ENCODE measurements around the gene PIGB. TPM values are rescaled to one million over a fixed set of nuclear protein-coding genes. Genes with fewer than 3 reads are reported as not detected.
"Not testable (repeated sequence)": the region's sequence is repeated elsewhere in the genome, so short reads cannot be mapped to it uniquely, and the experiment has no call there.

PIGB gene
- 4.8 and 7.1 TPM in 2 replicates for polyA plus RNA-seq (2014; cell fraction: cytosol; rRNA removed)
- 9.8 and 12.9 TPM in 2 replicates for polyA plus RNA-seq (2014; cell fraction: nucleus; rRNA removed)

DNA sequence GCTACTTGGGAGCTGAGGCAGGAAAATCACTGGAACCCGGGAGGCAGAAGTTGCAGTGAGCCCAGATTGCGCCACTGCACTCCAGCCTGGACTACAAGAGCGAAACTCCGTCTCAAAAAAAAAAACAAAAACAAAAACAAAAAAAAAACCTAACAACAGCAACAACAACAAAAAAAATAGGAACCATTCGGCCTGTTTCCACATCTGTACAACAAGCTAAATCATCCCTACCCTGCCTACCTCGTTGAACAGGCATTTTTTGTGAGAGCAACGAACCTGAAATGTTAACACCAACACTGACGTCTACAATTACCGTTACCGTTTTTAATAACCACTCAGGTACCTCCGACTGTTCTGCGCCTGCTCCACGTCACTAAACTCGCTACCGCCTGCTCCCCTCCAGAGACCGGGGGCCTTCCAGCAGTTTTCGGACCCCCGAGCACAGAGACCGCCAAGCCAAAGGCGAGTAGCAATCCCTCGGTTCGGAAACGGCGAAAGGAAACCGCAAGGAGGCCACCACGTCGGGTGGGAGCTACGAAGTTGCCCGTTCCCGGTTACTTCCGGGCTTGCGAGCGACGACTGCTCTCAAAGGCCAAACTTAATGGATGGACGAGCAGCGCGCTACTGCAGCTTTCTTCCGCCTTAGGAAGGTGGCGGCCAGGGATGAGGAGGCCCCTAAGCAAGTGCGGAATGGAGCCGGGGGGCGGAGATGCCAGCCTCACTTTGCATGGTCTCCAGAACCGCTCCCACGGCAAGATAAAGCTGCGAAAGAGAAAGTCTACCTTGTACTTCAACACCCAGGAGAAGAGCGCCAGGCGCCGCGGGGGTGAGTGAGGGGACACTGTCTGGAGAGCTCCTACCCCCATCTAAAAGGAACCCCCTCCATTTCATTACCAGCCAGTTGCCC is at the start of gene PIGB, which contains the start of gene PIGBOS1:
TSS of gene PIGB (plus strand) at position 635 of the 907 bp plus-strand sequence. CDS start at position 664, 29 bp downstream.
TSS of gene PIGBOS1 (minus strand) at position 536 of the 907 bp plus-strand sequence. CDS start 1,331 bp downstream, outside the sequence.
- DNase-seq (ENCODE audit: low spot score), result peak; percentile 90

DNA sequence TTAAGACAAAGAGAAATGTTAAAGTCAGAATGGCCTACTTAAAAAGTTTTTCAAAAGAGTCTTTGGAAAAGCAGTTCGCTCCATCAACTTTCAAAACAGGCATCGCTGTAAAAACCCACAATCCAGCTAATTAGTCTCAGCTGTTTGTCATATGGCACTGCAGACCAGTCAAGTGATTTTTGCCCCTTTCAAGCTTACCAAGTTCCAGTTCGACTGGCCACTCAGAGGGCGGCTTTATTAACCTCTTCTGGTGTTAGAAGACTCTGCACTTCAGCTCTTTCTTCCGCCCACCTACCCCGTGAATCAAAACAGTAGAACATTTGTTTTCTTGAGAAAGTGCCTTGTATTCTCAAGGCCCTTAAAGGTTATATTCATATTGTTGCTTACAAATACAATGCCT is 48.7 kb upstream of the PIGB start:
- DNase-seq (ENCODE audit: low spot score), result no peak

DNA sequence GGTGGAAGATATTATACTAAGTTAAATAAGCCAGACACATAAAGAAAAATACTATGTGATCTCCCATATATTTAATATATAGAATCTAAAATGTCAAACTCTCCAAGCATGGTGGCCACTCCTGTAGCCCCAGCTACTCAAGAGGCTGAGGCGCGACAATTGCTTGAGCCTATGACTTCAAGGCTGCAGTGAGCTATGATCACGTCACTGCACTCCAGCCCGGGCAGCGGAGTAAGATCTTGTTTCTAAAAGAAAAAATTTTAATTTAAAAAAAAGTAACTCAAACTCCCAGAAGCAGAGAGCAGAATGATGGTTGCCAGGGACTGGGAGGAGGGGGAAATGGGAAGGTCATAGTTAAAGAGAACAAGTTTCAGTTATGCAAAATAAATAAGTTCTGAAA is 42.7 kb upstream of the PIGB start:
- DNase-seq (ENCODE audit: low spot score), result no peak

DNA sequence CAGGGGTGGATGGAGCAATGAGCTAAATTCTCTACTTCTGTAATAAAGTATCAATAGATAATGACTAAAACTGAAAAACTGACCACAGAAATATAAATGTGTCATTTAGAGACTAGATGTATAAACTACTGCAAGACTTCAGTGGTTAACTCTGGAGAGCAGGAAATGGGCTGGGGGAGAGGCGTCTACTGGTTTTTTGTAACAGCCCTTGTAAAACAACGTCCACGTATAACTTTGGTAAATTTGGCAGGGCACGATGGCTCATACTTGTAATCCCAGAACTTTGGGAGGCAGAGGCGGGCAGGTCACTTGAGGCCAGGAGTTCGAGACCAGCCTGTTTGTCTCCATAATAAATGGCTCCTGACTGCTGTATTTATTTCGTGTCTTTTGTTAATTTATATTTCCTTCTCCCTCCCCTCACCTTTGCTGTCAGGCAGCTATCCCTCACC is 41.9 kb upstream of the PIGB start:
- no peak for DNase-seq (ENCODE audit: low spot score)

DNA sequence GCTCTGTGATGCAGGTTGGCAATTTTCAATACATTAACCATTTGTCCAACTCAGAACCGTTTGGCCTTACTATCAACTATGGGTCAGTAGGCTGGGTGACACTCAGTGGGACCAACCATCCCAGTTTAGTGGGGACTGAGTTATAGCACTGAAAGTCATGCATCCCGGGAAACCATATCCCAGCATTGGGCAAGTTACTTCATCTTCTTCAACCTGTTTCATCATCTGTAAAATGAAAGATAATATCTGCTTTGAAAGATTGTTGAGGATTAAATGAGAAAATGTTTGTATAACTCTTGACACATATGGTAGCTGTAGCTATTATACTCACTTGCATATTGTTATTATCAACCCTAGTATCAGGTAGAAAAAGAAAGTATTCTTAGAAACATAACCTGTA is 41.3 kb upstream of the PIGB start:
- DNase-seq (ENCODE audit: low spot score), result no peak

DNA sequence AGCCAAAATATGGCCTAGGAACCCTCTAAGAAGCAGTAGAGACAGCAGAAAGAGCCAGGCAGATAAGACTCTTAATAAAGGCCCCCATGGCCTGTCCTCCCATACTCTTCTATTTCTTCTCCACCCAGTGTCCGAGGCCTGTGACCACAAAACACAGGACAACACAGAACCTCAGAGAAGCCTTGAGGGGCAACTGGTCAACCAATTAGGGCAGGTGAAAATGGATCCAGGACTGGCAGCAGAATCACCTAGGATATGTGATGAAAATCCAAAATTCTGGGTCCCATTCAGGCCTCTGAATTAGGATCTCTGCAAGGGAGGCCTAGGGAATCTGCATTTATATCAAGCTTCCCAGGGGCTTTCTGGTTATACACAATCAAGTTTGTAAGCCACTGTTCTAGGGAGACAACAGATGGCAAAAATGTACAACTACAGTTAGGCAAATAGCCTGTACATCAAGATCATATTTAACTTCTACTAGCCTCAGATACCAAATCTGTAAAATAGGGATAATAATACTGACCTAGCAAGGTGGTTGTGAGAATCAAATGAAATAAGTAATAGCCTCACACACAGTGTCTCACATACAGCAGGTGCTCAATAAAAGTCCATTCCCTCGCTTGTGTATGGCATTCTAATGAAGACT is 39.8 kb upstream of the PIGB start:
- no peak for DNase-seq (ENCODE audit: low spot score)

DNA sequence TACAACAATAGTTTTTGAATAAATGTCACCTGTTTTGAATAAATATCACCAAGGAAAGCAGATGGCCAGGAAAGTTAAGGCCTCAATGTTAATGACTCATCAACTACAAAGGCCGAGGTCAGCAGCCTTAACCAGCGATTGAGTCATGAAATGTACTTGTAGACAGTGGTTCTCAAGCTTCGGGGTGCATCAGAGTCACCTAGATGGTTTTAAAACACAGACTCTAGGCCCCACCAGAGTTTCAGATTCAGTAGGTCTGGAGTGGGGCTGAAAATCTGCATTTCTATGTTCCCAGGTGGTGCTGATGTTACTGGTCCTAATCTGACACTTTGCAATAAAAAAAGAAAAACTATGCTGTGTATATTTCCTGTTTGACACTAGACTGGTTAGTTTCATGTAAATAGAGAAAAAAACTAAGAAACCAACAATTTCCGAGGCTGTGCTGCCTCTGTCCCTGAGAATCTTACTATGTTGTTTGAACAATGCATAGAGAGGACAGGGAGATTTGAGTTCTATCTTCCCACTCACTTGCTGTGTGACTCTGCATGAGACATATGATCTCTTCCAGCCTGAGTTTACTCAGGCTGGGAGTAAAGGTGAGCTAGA is 39.2 kb upstream of the PIGB start:
- no peak for DNase-seq (ENCODE audit: low spot score)

DNA sequence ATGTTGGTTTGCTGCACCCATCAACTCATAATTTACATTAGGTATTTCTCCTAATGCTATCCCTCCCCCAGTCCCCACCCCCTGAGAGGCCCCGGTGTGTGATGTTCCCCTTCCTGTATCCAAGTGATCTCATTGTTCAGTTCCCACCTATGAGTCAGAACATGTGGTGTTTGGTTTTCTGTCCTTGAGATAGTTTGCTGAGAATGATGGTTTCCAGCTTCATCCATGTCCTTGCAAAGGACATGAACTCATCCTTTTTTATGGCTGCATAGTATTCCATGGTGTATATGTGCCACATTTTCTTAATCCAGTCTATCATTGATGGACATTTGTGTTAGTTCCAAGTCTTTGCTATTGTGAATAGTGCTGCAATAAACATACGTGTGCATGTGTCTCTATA is 38.4 kb upstream of the PIGB start:
- DNase-seq (ENCODE audit: low spot score), result not testable (repeated sequence)

DNA sequence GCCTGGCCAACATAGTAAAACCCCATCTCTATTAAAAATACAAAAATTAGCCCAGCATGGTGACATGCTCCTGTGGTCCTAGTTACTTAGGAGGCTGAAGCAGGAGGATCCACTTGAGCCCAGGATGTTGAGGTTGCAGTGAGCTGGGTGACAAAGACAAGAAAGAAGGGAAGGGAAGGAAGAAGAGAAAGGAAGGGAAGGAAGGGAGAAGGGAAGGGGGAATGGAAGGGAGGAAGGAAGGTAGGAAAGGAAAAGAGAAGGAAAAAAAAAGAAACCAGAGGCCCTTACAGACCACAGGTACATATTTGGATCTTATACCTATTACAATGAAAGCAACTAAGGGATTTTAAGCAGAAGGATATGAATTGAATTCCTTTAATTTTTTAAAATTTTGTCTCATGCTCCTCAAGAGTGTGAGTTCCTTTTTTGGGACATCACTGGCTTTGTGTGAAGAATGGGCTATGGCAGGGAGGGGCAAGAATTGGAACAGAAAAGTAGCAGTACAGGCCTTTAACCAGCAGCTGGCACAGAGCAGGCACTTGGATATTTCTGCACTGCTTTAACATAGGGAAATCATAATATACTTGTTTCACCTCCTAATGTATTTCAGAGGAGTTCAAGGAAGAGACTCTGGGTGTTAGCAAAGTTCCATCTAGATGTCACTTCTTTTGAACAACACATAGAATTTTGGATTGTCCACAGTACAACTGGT is 37.3 kb upstream of the PIGB start:
- DNase-seq (ENCODE audit: low spot score), result no peak

DNA sequence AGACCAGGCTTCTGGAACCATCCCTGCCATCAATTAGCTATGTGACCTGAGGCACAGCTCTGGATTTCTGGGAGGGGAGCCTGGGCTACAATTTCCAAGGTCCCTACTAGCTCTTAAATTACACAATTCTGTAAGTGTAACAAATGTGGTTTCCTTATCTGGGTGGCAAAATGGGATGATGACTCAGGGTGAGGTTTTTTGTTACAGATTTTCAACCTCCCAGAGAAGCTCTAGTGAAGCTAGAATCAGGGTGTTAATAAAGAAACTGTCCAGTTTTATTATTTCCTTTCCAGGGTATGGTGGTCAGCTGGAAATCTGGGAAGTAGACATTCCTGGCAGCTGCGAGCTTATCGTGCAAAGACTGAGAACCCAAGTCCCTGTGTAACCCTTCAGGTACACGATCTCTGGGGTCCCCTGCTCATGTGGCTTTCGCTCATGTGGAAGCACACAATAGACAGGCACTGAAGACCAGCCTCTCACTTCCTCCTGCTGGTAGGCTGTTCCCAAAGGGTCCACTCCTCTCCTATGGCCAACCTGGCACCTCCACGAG is 36.7 kb upstream of the PIGB start:
- DNase-seq (ENCODE audit: low spot score), result no peak

DNA sequence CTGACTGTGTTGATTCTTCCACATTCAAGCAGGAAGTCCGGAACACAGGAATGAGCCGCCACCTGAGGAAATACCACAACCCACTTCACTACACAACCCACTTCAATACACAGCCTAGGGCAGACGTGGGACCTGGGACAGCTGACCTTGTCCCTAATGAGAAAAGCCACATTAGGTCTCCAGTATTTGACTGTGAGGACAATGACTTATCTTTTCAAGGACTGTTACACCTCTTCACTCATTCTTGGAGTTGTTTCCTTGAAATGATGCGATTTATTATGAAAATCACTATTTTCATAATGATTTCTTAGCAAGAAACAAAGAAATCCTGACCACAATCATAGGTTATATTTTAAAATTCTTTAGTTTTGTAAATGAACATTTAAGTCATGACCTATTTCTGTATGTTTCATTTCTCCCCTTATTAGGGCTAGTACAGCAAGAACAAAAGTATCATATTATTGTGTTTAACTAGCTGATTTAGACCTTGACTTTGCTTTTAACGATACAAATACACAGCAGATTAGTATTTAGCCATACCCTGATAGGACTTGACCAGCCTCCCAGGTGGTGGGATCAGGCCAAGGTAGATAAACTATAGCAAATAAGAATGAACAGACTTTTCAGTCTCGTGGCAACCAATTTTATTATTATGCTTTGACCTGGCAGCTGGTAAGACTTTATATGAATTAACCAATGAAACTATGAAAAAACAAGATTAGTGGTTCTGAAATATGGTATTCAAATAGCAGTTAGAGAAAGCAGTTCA is 35.5 kb upstream of the PIGB start:
- no peak for DNase-seq (ENCODE audit: low spot score)

DNA sequence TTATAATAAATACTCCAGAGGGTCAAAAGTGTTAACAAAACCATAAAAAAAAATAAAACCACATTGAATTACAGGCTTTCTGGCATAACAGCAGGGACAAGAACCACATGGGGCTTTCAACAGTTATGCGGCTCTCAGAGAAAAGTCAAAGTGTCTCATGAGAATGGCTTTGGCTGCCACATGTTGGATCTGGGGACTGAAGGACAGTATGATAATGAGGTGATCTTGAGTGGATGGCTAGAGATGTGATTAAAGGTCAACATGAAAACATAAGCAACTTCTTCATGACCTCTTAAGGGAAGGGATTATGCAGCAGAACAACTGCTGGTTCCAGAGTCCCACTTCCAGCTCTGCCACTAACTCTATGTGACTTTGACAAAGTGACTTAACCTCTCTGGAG is 34.6 kb upstream of the PIGB start:
- no peak for DNase-seq (ENCODE audit: low spot score)

DNA sequence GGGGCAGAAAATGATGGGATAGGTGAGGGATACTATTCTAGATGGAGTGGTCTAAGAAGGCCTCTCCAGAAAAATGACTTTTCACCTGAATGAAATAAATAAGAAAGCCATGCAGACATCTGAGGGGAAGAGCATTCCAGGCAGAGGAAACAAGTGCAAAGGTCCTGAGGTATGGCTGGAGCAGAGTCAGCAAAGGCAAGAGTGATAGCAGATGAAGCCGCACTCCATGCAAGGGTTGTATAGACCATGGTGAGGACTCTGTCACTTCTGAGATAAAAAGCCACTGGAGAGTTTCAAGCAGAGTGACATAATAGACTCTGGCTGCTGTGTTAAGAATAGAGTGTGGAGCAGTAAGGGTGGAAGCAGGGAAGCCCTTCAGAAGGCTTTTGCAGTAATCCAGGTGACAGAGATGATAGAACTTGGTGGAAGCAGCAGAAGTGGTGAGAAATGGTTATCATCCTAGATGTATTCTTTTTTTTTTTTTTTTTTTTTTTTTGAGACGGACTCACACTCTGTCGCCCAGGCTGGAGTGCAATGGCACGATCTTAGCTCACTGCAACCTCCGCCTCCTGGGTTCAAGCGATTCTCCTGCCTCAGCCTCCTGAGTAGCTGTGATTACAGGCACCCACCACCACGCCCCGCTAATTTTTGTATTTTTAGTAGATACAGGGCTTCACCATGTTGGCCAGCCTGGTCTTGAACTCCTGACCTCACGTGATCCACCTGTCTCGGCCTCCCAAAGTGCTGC is 32.4 kb upstream of the PIGB start:
- not testable (repeated sequence) for DNase-seq (ENCODE audit: low spot score)

DNA sequence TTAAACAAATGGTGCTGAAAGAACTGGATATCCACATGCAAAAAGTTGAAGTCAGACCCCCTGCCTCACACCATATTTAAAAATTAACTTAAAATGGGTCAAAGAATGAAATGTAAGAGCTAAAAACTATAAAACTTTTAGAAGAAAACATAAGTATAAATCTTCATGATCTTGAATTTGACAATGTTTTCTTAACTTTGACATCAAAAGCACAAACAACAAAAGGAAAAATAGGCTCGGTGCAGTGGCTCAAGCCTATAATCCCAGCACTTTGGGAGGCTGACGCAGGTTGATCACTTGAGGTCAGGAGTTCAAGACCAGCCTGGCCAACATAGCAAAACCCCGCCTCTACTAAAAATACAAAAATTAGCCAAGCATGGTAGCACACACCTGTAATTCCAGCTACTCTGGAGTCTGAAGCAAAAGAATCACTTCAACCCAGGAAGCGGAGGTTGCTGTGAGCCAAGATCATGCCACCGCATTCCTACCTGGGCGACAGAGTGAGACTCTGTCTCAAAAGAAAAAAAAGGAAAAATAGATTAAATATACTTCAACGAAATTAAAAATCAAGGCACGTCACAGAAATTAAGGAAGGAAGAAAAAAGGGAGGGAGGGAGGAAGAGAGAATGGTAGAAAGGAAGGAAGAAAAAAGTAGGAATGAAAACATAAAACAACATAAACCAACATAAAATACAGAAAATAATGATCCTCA is 30.9 kb upstream of the PIGB start:
- DNase-seq (ENCODE audit: low spot score), result no peak

DNA sequence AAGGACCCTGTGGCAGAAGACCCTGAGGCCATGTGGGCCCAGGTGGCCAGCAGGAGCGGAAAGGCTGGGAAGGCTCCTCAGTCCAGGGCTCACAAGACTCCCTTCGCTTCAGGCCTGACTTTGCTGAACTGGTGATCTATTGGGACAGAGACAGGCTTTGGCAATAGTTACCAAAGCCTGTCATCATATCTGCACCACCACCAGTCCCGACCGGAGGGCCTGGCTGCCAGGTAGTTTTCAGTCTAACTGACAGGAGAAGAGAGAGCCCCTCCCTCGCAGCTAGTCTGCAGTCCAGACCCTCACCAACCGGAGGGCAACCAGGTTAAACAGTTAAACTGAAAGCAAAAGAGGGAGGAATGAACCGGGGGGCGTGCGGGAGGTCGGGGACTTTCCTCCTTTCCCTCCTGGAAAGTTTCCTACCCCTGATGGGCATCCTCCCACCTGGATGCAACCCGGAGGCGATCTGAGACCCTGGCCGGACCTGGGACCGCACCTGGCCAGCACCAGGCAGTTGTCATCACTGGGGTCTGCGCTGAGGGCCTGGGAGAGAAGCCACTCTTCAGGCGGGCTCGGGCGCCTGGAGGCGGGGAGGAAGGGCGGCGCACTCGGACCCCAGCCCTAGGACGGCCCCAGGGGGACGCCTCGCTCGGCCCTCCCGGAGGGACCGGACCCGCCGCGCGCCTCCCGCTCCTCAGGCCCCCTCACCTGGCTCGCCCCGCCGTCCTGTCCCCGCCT is 29.8 kb upstream of the PIGB start:
- peak; percentile 38 for DNase-seq (ENCODE audit: low spot score)

DNA sequence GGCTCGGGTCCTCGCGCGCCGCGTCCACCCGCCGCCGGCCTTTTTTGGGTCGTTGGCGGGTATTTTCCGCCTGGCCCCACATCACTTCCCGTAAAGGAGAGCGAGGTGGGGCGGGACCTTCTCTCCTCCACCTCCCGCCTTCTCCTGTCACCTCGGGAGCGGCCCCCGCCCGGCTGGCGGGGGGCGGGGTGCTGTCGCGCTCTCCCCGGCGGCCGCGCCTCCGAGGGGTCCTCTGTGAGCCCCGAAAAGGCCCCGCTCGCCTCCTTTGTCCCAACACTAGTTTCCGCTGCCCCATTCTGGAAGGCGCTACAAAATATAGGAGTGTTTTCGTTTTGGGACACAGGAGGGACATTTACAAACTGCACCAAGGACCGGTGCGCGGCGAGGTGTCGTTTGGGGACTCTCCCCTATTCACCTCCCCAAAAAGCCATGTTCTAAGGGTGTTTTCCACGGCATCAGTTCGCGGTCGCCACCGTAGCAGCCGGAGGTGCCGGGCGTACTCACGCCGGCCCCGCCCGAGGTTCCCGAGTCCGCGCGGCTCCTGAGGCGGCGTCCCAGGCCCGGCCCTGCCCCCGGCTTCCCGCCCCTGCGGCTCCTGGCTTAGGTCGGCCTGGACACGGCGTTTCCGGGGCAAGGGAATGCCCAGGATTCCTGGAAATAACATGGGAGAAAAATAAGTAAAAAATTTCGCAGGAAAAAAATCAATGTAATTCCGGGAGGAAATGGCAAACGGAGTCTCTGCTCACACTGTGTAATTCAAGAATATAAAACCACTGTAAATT is 29.1 kb upstream of the PIGB start, which contains the start of gene RAB27A:
TSS of gene RAB27A (minus strand) at position 68 of the 782 bp plus-strand sequence. CDS start 54,879 bp downstream, outside the sequence.
- DNase-seq (ENCODE audit: low spot score), result peak; percentile 66

DNA sequence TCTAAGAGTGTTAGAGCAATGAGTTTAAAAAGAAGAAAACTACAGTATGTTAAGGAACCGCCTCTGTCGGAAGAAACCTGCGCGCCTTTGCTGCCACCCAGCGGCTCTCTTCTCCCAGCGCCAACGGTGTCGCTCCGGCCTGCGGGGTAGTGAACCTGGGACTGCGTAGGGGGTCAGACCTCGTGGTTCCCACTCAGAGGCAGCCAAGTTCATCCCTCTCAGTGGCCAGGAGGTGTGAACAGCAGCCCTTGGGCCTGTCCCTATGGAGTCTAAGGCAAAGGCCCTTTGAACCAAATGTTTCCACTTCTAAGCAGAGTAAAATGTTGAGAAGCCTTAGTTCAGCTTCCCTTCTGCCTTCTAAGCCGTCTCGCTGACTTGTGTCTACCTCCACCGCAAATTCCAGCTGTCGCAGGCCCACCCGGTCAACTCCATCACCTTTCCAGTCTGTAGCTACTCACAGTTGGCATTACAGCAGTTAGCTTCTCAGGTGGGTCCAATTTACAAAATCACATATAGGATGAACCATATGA is 28.4 kb upstream of the PIGB start:
- DNase-seq (ENCODE audit: low spot score), result peak; percentile 82

All from SK-N-DZ (cell line).